ENCODE data around the gene MYOF.

Gene MYOF

GRCh38 chr10:93280699-93281366, 201.3 kb downstream of the MYOF start:
- DNase-seq, result no peak

- DNase-seq, result no peak
These were observed 201.9 kb downstream of the MYOF start for GRCh38 chr10:93280121-93280698.

GRCh38 chr10:93277360-93277759, 204.8 kb downstream of the MYOF start:
- no peak for DNase-seq

GRCh38 chr10:93274419-93274818, 207.7 kb downstream of the MYOF start:
- DNase-seq, result no peak

GRCh38 chr10:93272884-93273675, 209.1 kb downstream of the MYOF start:
- DNase-seq, result no peak

GRCh38 chr10:93271347-93271746, 210.8 kb downstream of the MYOF start:
- no peak for DNase-seq

- DNase-seq, result no peak
These were observed 212.9 kb downstream of the MYOF start for GRCh38 chr10:93269281-93269680.

GRCh38 chr10:93268021-93268420, 214.1 kb downstream of the MYOF start:
- no peak for DNase-seq

GRCh38 chr10:93267521-93267920, 214.6 kb downstream of the MYOF start:
- DNase-seq, result no peak

GRCh38 chr10:93266858-93267257, 215.3 kb downstream of the MYOF start:
- DNase-seq, result no peak

GRCh38 chr10:93261961-93262610, 220.0 kb downstream of the MYOF start:
- no peak for DNase-seq

GRCh38 chr10:93261089-93261488, 221.0 kb downstream of the MYOF start:
- DNase-seq, result no peak

GRCh38 chr10:93259126-93259525, 223.0 kb downstream of the MYOF start:
- no peak for DNase-seq

Data from activated CD8-positive, alpha-beta memory T cell treated with anti-CD3 and anti-CD28 coated beads, Interleukin-2, amount 50 U/mL, for 48 hours (primary cell).